ENCODE measurements around the gene KNDC1. TPM values are rescaled to one million over a fixed set of nuclear protein-coding genes. Genes with fewer than 3 reads are reported as not detected.

The KNDC1 gene
- total RNA-seq, 6 experiments from 2014 or later: 0.54 to 11.6 (median 8.2) TPM

DNA sequence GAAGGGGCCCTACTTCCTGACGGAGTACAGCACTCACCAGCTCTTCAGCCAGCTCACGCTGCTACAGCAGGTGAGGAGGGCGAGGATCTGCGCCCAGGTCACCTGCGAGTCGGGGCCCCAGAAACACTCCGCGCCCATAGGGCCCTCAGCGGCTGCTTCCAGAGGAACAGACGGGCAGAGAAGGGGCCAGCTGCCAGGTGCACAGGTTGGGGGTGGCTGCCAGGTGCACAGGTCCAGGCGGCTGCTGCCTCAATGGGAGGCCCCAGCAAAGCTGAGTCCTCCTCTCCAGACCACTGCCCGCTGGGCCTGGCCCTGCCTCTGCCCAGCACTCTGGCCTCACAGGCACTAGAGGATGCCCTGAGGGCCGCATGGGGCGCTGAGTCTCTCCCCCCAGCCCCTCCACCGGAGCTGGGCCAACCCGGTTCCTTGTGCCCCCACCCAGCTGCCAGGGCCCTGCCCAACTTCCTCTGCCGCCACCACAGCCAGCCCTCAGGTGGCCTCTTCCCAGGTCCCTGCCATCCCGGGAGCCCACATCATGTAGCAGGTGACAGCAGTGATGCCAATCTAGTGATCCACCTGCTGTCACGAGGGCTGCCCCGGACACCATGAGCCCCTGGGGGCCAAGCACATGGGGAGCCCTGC, 53.0 kb downstream of the KNDC1 start:
- no peaks in the 10 kb centered on the region for H3K36me3 ChIP-seq
- ATAC-seq: peak in 1 of 4 donors; percentile 6
- no peaks in the 10 kb centered on the region for H3K9me3 ChIP-seq
- no peak overlapping the region for H3K27ac ChIP-seq
- DNase-seq: no peak
- H3K27me3 ChIP-seq: no peaks in the 10 kb centered on the region
- H3K4me3 ChIP-seq: no peak overlapping the region
- no peaks in the 10 kb centered on the region for H3K4me1 ChIP-seq
- 55% methylated on average over 4 of the region's 20 CpGs for WGBS (ENCODE audit: insufficient coverage, low coverage, low lambda C conversion rate, missing lambda C conversion rate)
- TF ChIP-seq POLR2A (IDR thresholded peaks at IDR 0.05): no peak
- TF ChIP-seq, protein P1, sequence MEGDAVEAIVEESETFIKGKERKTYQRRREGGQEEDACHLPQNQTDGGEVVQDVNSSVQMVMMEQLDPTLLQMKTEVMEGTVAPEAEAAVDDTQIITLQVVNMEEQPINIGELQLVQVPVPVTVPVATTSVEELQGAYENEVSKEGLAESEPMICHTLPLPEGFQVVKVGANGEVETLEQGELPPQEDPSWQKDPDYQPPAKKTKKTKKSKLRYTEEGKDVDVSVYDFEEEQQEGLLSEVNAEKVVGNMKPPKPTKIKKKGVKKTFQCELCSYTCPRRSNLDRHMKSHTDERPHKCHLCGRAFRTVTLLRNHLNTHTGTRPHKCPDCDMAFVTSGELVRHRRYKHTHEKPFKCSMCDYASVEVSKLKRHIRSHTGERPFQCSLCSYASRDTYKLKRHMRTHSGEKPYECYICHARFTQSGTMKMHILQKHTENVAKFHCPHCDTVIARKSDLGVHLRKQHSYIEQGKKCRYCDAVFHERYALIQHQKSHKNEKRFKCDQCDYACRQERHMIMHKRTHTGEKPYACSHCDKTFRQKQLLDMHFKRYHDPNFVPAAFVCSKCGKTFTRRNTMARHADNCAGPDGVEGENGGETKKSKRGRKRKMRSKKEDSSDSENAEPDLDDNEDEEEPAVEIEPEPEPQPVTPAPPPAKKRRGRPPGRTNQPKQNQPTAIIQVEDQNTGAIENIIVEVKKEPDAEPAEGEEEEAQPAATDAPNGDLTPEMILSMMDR (IDR thresholded peaks at IDR 0.05): no peak
- intact Hi-C loops (cut with DNase I): no loop called here

DNA sequence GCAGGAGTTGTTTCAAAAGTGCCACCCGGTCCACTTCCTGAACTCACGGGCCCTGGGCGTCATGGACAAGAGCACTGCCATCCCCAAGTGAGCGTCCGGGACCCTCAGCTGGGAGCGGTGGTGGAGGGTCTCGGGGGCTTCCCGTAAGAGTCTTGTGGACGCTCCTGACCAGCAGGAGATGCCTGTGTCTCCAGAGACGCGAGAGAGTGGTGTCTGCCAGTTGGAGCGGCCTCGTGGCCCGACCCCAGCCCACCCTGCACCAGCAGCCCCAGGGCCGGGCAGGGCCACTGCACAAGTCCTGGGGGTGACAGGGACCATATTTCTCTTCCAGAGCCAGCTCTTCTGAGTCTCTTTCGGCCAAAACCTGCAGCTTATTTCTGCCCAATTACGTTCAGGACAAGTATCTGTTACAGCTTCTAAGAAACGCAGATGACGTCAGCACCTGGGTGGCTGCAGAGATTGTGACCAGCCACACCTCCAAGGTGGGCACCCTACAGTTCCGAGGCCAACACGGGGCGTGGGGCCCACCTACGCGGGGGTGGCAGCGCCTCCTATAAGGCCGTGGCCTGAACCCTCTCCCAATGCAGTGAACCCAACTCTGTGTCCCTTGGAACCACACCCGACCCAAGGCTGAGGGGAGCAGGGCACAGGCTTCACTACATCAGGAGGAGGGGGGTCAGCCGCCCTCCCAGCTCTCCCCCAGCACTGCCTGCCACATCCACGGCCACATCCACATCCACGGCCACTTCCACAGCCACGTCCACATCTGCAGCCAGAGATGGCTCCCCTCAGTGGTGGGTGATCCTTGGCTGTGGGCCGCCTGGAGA, 53.8 kb downstream of the KNDC1 start:
- H3K27ac ChIP-seq: no peak overlapping the region
- WGBS (ENCODE audit: insufficient coverage, low coverage, low lambda C conversion rate, missing lambda C conversion rate): 30% methylated on average over 2 of the region's 32 CpGs
- no peaks in the 10 kb centered on the region for H3K4me1 ChIP-seq
- DNase-seq (no peak), ATAC-seq (no peak)
- no peaks in the 10 kb centered on the region for H3K27me3 ChIP-seq
- intact Hi-C loops (cut with DNase I): no loop called here
- H3K9me3 ChIP-seq: no peaks in the 10 kb centered on the region
- no peak for TF ChIP-seq POLR2A (IDR thresholded peaks at IDR 0.05)
- TF ChIP-seq, protein P1 (IDR thresholded peaks at IDR 0.05): no peak
- H3K36me3 ChIP-seq: no peaks in the 10 kb centered on the region
- H3K4me3 ChIP-seq: no peak overlapping the region

DNA sequence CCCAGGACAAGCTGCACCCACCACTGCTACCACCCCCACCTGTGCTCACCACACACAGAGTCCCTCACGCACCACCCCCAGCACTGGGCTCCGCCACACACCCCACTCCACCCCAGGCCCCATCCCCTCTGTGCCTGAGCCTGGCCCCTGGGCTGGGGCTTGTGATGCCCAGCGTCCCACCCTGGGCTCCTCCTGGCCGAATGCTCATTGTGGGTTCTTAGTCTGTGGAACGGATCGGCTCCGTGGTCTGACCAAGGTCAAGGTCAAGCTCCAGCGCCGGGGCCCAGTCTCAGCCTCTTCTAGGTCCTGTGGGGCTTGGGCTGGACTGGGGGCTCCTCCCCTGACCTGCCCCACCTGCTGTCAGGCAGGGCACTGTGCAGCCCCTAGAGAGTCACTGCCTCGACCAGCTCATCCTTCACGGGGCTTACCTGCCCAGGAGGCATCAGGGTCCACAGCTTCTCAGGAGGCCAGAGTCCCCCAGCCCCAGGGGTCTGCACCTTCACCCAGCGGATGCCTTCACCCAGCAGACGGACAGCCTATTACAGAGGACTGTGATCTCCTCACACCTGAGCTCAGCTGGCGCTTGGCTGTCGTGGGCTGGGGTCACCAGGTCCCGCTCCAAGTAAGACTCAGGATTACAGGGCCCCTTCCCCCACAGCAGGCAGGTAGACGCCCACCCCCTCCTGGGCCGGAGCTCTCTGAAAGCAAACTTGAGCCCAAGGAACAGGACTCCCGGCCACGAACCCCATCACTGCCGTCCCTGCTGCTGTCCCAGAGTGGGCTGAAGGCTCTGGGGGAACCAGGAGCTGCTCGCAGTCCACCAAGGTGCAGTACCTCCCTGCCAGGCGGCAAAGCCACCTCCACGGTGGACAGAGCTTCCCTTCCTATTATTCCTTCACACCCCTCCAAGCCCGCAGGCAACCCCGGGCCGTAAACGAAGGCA, 54.7 kb downstream of the KNDC1 start:
- Histone ChIP-seq H3K27me3 (no peaks in the 10 kb centered on the region), H3K9me3 (no peaks in the 10 kb centered on the region), H3K4me3 (no peak overlapping the region), H3K36me3 (no peaks in the 10 kb centered on the region), H3K4me1 (no peaks in the 10 kb centered on the region), H3K27ac (no peak overlapping the region)
- 87% methylated on average over 3 of the region's 28 CpGs for WGBS (ENCODE audit: insufficient coverage, low coverage, low lambda C conversion rate, missing lambda C conversion rate)
- intact Hi-C loops (cut with DNase I): no loop called here
- DNase-seq: no peak
- TF ChIP-seq, protein P1 (IDR thresholded peaks at IDR 0.05): no peak
- no peak for TF ChIP-seq POLR2A (IDR thresholded peaks at IDR 0.05)
- ATAC-seq: no peak

DNA sequence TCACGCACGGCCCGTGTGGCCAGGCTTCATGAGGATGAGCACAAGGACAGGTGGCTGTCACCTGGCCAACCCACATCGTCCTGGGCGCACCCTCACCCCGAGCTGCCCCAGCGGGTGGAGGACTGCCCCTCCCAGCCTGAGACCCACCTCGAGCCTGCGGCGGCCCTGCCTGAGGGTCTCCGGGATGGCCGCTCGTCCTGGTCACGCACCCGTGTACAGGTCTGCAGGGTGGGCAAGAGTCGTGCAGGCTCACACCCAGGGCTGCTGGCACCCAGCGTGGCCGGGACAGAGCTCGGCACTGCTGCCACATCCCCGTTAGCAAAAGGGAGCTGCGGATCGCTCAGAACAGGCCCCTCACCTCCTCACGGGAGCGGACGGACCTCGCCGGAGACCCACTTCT, 55.6 kb downstream of the KNDC1 start:
- TF ChIP-seq, protein P1 (IDR thresholded peaks at IDR 0.05): no peak
- TF ChIP-seq POLR2A (IDR thresholded peaks at IDR 0.05): no peak
- ATAC-seq (no peak), DNase-seq (no peak)
- Histone ChIP-seq H3K27me3 (no peaks in the 10 kb centered on the region), H3K9me3 (no peaks in the 10 kb centered on the region), H3K4me3 (no peak overlapping the region), H3K27ac (no peak overlapping the region), H3K36me3 (no peaks in the 10 kb centered on the region), H3K4me1 (no peaks in the 10 kb centered on the region)
- WGBS (ENCODE audit: insufficient coverage, low coverage, low lambda C conversion rate, missing lambda C conversion rate): 79% methylated on average over 9 of the region's 27 CpGs
- intact Hi-C loops (cut with DNase I): no loop called here

All from right lobe of liver (tissue), 6 donors.